T-cell (primary cell): Measurements from ENCODE around the gene ARSA. TPM values are rescaled to one million over a fixed set of nuclear protein-coding genes. Genes with fewer than 3 reads are reported as not detected.
"Not testable (repeated sequence)": the region's sequence is repeated elsewhere in the genome, so short reads cannot be mapped to it uniquely, and the experiment has no call there.

Experiments
- ATAC-seq, 4 experiments: fragments of 200-7000 bp in 3 of 4; fragments of 150-1000 bp in 1 of 4; cut with Tn5 transposase; replicated peaks in 1 of 4; 1 replicate in 3 of 4; 2 replicates in 1 of 4; pipeline ENCODE4 v1.10.0; 2021; ENCODE audit warnings: moderate library complexity in 3 of 4, mild to moderate bottlenecking in 2 of 4, moderate number of reproducible peaks in 1 of 4
- CTCF ChIA-PET, 2 donors: fragments of 300-600 bp; sonication (Branson Sonifier 250); formaldehyde crosslinking; loops; one replicate each; lab custom pipeline; 2022; ENCODE audit warnings: antibody characterized with exemption in 2 of 2; lab: Charles Lee
- POLR2A ChIA-PET, 2 donors: fragments of 300-600 bp; sonication (Branson Sonifier 250); formaldehyde crosslinking; loops; one replicate each; lab custom pipeline; 2022; ENCODE audit warnings: antibody characterized with exemption in 2 of 2; lab: Charles Lee
- DNase-seq, 35 experiments: peaks; one replicate each; pipeline versions ENCODE4 v3.0.0 to v3.0.0-alpha.2; 2013 to 2023
- H3K27ac ChIP-seq: one replicate; pipeline ENCODE4 v1.5.1; 2013; ENCODE audit warnings: low read length
- H3K27me3 ChIP-seq, 2 experiments: replicated peaks in 1 of 2; 1 replicate in 1 of 2; 2 replicates in 1 of 2; pipeline versions ENCODE4 v1.6.1 to v1.7.0; 2013; ENCODE audit warnings: low read length in 1 of 2, mixed read lengths in 1 of 2; ENCODE audit not compliant: control insufficient read depth in 2 of 2, insufficient read depth in 2 of 2; ENCODE audit errors: extremely low read depth in 1 of 2
- H3K36me3 ChIP-seq, 2 donors: 1 replicate in 1 of 2; 2 replicates in 1 of 2; pipeline versions ENCODE4 v1.6.1 to v1.7.0; 2013; ENCODE audit warnings: low read length in 1 of 2; ENCODE audit not compliant: control insufficient read depth in 2 of 2, insufficient read depth in 1 of 2; ENCODE audit errors: extremely low read depth in 1 of 2
- H3K4me1 ChIP-seq, 2 experiments: 1 replicate in 1 of 2; 2 replicates in 1 of 2; pipeline versions ENCODE4 v1.6.1 to v1.7.0; 2013; ENCODE audit warnings: low read length in 2 of 2, mixed read lengths in 1 of 2; ENCODE audit not compliant: insufficient read depth in 2 of 2, control insufficient read depth in 1 of 2; ENCODE audit errors: extremely low read depth in 1 of 2
- H3K4me3 ChIP-seq, 2 donors: 1 replicate in 1 of 2; 2 replicates in 1 of 2; pipeline versions ENCODE4 v1.5.1 to v1.7.0; 2013; ENCODE audit warnings: mild to moderate bottlenecking in 2 of 2, low read length in 1 of 2, moderate library complexity in 1 of 2; ENCODE audit not compliant: control insufficient read depth in 1 of 2; ENCODE audit errors: extremely low read depth in 1 of 2
- H3K9me3 ChIP-seq: 2 replicates; pipeline ENCODE4 v1.7.0; 2013
- H3K27ac Mint-ChIP-seq, 2 donors: one replicate each; pipeline ENCODE4 v1.8.0; 2020 to 2021; ENCODE audit warnings: mild to moderate bottlenecking in 2 of 2, mixed read lengths in 2 of 2
- H3K27me3 Mint-ChIP-seq, 2 donors: one replicate each; pipeline ENCODE4 v1.8.0; 2021 to 2022; ENCODE audit warnings: mixed read lengths in 2 of 2
- H3K36me3 Mint-ChIP-seq: one replicate; pipeline ENCODE4 v1.8.0; 2021; ENCODE audit warnings: mixed read lengths
- H3K4me1 Mint-ChIP-seq, 3 donors: one replicate each; pipeline ENCODE4 v1.8.0; 2020 to 2022; ENCODE audit warnings: mixed read lengths in 3 of 3, mild to moderate bottlenecking in 1 of 3
- H3K4me3 Mint-ChIP-seq, 3 donors: one replicate each; pipeline ENCODE4 v1.8.0; 2020 to 2022; ENCODE audit warnings: mild to moderate bottlenecking in 3 of 3, mixed read lengths in 3 of 3, moderate library complexity in 3 of 3
- H3K9me3 Mint-ChIP-seq, 3 donors: one replicate each; pipeline ENCODE4 v1.8.0; 2020 to 2022; ENCODE audit warnings: mixed read lengths in 3 of 3
- WGBS: methylation state at CpG from one replicate; pipeline ENCODE4 v1.1.5; 2013; ENCODE audit warnings: missing lambda C conversion rate; ENCODE audit not compliant: insufficient coverage; 5-methylcytosine and 5-hydroxymethylcytosine counted together
- total RNA-seq, 35 experiments: library from RNA in 6 of 35; stranded (reverse) in 6 of 35; fragments of 120-200 nt in 1 of 35; gene quantifications; one replicate each; pipeline versions ENCODE4 v1.2.1 to v1.2.4 and lab custom pipeline; 2013 to 2026

ARSA gene
- total RNA-seq, 5 donors from 2014 or later (not counting 1 experiment from before 2014, with no cell fraction given), result 68.3 to 105 (median 90.6) TPM

DNA sequence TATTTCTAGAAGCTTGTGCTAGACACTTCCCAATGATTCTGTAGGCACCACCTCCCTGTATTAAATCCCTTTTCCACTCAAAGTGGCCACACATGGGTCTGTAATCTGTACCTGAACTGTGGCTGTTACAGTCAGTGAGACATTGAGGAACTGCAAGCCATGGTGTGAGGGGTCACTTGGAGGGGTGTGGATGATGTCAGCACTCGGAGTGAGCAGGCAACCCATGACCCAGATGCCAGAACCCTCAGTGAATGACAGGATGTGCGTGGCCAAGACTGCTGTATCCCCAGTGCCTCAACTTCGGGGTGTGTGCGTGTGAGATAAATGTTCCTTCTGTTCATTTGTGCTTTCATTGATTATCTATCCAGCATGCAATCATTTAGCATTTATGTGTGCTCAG lies 30.0 kb upstream of the ARSA start:
- DNase-seq, result no peak
- H3K27ac ChIP-seq, result no peak overlapping the region
- H3K4me3 ChIP-seq, result no peak overlapping the region
- no peaks in the 10 kb centered on the region for H3K4me1 ChIP-seq
- Mint-ChIP-seq H3K4me3 (no peak overlapping the region), H3K4me1 (no peaks in the 10 kb centered on the region), H3K9me3 (no peaks in the 10 kb centered on the region), H3K27me3 (peaks cover 4 to 30% of the 10 kb centered on the region in 2 donors), H3K36me3 (no peaks in the 10 kb centered on the region), H3K27ac (no peak overlapping the region)
- POLR2A ChIA-PET, result no interaction called here
- no peaks in the 10 kb centered on the region for H3K9me3 ChIP-seq
- H3K36me3 ChIP-seq, result no peaks in the 10 kb centered on the region
- peaks cover 0 to 46% of the 10 kb centered on the region in 2 experiments for H3K27me3 ChIP-seq
- no peak for ATAC-seq
- CTCF ChIA-PET, result no interaction called here
- 73% methylated on average over 4 of the region's 4 CpGs for WGBS

- Mint-ChIP-seq H3K27ac (no peak overlapping the region), H3K4me3 (no peak overlapping the region), H3K4me1 (no peaks in the 10 kb centered on the region), H3K36me3 (no peaks in the 10 kb centered on the region), H3K27me3 (peaks cover 4 to 29% of the 10 kb centered on the region in 2 donors), H3K9me3 (no peaks in the 10 kb centered on the region)
- Histone ChIP-seq H3K9me3 (no peaks in the 10 kb centered on the region), H3K4me3 (no peak overlapping the region), H3K36me3 (no peaks in the 10 kb centered on the region), H3K4me1 (no peaks in the 10 kb centered on the region), H3K27ac (no peak overlapping the region), H3K27me3 (peaks cover 0 to 46% of the 10 kb centered on the region in 2 experiments)
- DNase-seq, result no peak
- CTCF ChIA-PET, result no interaction called here
- WGBS, result 71% methylated on average over 18 of the region's 23 CpGs
- no peak for ATAC-seq
- POLR2A ChIA-PET, result no interaction called here
These were observed 28.4 kb upstream of the ARSA start for GRCh38 chr22:50656122-50657070.

DNA sequence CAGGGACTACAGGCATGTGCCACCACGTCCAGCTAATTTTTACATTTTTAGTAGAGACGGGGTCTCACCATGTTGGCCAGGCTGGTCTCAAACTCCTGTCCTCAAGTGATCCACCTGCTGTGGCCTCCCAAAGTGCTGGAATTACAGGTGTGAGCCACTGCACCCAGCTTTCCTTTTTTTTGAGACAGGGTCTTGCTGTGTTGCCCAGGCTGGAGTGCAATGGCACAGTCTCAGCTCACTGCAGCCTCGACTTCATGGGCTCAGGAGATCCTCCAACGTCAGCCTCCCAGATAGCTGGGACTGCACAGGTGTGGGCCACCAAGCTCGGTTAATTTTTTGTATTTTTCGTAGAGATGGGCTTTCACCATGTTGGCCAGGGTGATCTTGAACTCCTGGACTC lies 26.7 kb upstream of the ARSA start:
- H3K9me3 Mint-ChIP-seq, H3K4me1 Mint-ChIP-seq, H3K27ac Mint-ChIP-seq, H3K9me3 ChIP-seq, H3K36me3 ChIP-seq, POLR2A ChIA-PET, H3K4me1 ChIP-seq, H3K4me3 ChIP-seq, H3K4me3 Mint-ChIP-seq, ATAC-seq, H3K27ac ChIP-seq, CTCF ChIA-PET, H3K36me3 Mint-ChIP-seq, DNase-seq: not testable (repeated sequence)
- WGBS, result 69% methylated on average over 6 of the region's 6 CpGs
- H3K27me3 ChIP-seq, result peaks cover 0 to 41% of the 10 kb centered on the region in 2 experiments
- H3K27me3 Mint-ChIP-seq, result peaks cover 4 to 21% of the 10 kb centered on the region in 2 donors

- H3K36me3 Mint-ChIP-seq, result no peaks in the 10 kb centered on the region
- H3K4me1 ChIP-seq, result no peaks in the 10 kb centered on the region
- ATAC-seq, result no peak
- ChIA-PET POLR2A (no interaction called here), CTCF (no interaction called here)
- H3K4me3 Mint-ChIP-seq, result no peak overlapping the region
- WGBS, result 90% methylated on average over 2 of the region's 10 CpGs
- H3K9me3 Mint-ChIP-seq, result peaks cover 0 to 4% (median 0%) of the 10 kb centered on the region in 3 donors
- H3K4me3 ChIP-seq, result no peak overlapping the region
- no peak overlapping the region for H3K27ac ChIP-seq
- no peaks in the 10 kb centered on the region for H3K36me3 ChIP-seq
- no peaks in the 10 kb centered on the region for H3K4me1 Mint-ChIP-seq
- no peaks in the 10 kb centered on the region for H3K9me3 ChIP-seq
- H3K27ac Mint-ChIP-seq, result no peak overlapping the region
- H3K27me3 ChIP-seq, result peaks cover 0 to 36% of the 10 kb centered on the region in 2 experiments
- peaks cover 4 to 18% of the 10 kb centered on the region in 2 donors for H3K27me3 Mint-ChIP-seq
- DNase-seq, result no peak
These were observed 25.3 kb upstream of the ARSA start for GRCh38 chr22:50653256-50653655.

DNA sequence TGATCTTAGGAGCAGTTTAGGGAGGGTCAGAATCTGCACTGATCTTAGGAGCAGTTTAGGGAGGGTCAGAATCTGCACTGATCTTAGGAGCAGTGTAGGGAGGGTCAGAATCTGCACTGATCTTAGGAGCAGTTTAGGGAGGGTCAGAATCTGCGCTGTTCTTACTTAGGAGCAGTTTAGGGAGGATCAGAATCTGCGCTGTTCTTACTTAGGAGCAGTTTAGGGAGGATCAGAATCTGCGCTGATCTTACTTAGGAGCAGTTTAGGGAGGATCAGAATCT lies 15.8 kb upstream of the ARSA start:
- H3K36me3 ChIP-seq, H3K27ac ChIP-seq, CTCF ChIA-PET, H3K4me1 Mint-ChIP-seq, ATAC-seq, H3K4me3 Mint-ChIP-seq, H3K4me3 ChIP-seq, H3K27ac Mint-ChIP-seq, H3K9me3 Mint-ChIP-seq, POLR2A ChIA-PET, DNase-seq, H3K9me3 ChIP-seq, H3K4me1 ChIP-seq, H3K36me3 Mint-ChIP-seq: not testable (repeated sequence)
- peaks cover 0 to 12% of the 10 kb centered on the region in 2 donors for H3K27me3 Mint-ChIP-seq
- WGBS, result 77% methylated on average over 3 of the region's 3 CpGs
- peaks cover 3 to 48% of the 10 kb centered on the region in 2 experiments for H3K27me3 ChIP-seq

- peaks cover 3 to 48% of the 10 kb centered on the region in 2 experiments for H3K27me3 ChIP-seq
- H3K36me3 Mint-ChIP-seq, H3K36me3 ChIP-seq, H3K27ac ChIP-seq, POLR2A ChIA-PET, H3K4me3 Mint-ChIP-seq, DNase-seq, CTCF ChIA-PET, H3K9me3 Mint-ChIP-seq, H3K4me3 ChIP-seq, H3K9me3 ChIP-seq, ATAC-seq, H3K4me1 ChIP-seq, H3K27ac Mint-ChIP-seq, H3K4me1 Mint-ChIP-seq: not testable (repeated sequence)
- WGBS, result 89% methylated on average over 15 of the region's 17 CpGs
- peaks cover 0 to 12% of the 10 kb centered on the region in 2 donors for H3K27me3 Mint-ChIP-seq
These were observed 15.3 kb upstream of the ARSA start for GRCh38 chr22:50643021-50643820.
